Medulla oblongata (tissue), 1 donor: Measurements from ENCODE around the gene GRID1.

Source experiments
- DNase-seq: peaks from one replicate; pipeline ENCODE4 v3.0.0-alpha.2; 2015; ENCODE audit errors: extremely low spot score

Gene GRID1

GRCh38 chr10:85602713-85603112 lies 763.9 kb downstream of the GRID1 start:
- no peak for DNase-seq

DNA sequence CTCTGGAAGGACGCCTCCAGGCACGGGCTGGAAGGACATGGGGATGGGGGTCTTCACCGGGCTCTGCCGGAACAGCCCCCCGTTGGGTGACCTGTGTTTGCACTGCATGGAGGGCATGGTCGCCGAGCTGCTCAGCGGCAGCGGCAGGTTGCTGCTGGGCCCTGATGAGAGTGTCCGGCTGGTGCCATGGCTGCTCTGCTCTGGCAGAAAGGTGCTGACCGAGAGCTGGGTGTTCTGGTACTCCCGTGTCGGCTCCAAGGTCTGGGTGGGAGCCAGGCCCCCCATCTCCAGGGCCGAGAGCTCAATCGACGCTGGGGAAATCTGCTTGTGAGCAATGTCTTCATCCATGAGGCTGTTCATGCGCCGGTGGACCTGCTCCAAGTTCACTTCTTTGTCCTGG lies 764.3 kb downstream of the GRID1 start:
- DNase-seq = no peak

- DNase-seq = no peak
Observed at GRCh38 chr10:85601526-85601925, 765.1 kb downstream of the GRID1 start.

- DNase-seq = no peak
Observed at GRCh38 chr10:85600744-85601081, 765.9 kb downstream of the GRID1 start.

- DNase-seq = peak; percentile 81
Observed at GRCh38 chr10:85600026-85600743, 766.4 kb downstream of the GRID1 start.

- DNase-seq = no peak
Observed at GRCh38 chr10:85599081-85599480, 767.5 kb downstream of the GRID1 start.

DNA sequence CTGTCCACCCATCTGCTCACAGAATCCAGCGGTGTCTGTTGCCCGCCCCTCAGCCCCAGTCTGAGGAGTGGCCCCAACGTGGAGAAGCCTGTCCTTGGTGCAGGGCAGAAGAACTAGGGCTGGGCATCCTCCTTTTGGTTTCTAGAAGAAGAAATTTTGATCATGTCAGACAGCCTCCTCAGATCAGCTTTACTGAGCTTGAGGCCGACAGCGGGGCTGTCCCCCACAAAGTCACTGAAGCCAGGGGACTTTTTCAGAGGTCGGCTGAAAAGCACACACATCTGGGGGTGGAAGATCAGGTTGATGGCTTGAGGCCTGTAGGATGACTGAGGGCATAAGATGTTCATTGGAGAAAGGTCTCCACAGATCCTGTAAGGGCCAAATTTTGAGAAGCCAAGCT lies 767.9 kb downstream of the GRID1 start:
- DNase-seq = no peak

DNA sequence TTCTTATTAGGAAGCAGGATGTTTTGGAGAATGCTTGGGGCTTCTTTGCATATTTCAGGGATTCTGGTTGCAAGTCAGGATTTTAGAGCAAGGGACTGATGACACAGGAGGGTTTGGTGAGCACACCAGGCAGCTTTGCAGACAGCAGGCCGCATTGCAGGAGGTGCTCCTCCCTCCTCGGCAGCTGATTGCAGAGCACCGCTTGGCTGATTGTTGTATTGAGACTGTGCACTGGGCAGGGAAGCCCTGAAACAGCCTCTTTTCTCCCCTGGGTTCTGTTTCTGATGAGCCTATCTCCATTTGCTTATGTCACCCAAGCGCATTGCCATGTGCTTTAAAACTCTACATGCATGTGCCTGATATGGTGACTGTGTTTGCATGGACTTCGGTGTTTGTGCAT lies 769.6 kb downstream of the GRID1 start:
- DNase-seq = no peak

DNA sequence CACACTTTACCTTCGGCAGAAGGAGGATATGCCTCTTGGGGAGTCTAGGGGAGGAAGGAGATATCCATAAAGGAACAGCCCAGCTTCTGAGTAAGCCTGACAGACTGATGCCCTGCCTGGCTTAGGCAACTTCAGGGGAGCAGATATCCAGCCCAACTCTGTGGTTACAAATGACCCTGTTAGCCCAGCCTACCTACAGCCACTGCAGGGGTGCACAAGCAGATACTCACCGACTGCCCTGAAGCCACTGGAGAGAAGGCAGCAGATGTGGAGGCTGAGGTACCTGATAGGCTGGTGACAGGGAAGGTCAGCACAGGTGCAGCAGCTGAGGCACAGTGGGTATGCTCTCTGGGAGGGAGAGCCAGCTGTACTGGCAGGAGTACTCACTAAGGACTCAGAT lies 770.2 kb downstream of the GRID1 start:
- no peak for DNase-seq

- DNase-seq = no peak
Observed at GRCh38 chr10:85594239-85594638, 772.4 kb downstream of the GRID1 start.

- no peak for DNase-seq
Observed at GRCh38 chr10:85593226-85593772, 773.3 kb downstream of the GRID1 start.

- no peak for DNase-seq
Observed at GRCh38 chr10:85581371-85581770, 785.2 kb downstream of the GRID1 start.

DNA sequence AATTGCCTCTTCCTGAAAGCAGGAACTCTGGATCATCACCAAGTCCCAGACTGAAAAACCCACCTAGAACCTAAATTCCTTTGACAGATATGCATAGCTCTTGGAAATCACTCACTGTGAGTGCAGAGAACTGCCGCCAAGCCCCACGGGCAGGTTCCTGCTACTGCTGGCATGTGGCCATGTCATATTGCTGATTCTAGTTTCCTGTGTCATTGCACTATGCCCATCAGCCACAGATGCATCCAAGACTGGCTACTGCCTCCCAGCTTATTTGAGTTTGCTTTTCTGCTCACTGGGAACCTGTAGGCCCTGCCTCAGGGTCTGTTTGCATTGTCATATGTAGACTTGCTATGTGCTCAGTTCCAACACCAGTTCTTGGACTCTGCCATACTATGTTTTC lies 786.0 kb downstream of the GRID1 start:
- DNase-seq = no peak

DNA sequence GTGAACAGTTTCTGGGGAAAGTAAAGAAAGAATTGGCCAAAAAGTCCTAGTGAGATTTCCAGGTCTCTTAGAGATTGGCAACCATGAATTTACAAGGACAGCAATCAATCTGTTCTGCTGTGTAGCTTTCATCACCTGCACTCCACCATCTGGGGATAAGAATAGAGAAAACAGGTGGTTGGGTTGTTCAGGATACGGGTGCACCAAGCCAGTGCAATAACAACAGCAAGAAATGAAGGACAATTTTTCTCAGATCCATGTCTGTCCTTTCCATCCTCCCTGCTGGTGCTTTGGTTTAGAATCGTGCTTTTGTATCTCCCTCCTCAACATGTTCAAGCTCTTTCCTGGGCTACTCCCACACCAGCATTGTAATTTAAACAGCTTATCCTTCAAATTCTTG lies 787.7 kb downstream of the GRID1 start:
- DNase-seq = no peak

DNA sequence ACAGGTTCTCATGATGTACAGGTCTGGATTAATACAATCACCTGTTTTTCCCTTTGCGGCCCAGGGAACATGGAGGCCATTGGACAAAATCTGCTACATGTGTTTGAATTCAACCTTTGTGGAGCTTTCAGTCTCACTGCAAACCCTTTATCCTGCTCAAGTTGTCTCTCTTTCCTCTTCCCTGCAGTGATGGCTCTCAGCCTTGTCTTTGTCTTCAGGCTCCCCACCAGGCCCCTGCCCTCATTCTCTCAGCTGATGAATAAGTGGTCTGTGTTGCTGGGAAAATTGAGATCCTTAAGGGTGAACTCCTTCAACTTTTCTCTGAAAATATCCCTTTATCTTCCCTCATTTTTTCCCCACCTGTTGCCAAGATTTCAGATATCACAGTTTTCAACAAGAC lies 791.2 kb downstream of the GRID1 start:
- DNase-seq = no peak

DNA sequence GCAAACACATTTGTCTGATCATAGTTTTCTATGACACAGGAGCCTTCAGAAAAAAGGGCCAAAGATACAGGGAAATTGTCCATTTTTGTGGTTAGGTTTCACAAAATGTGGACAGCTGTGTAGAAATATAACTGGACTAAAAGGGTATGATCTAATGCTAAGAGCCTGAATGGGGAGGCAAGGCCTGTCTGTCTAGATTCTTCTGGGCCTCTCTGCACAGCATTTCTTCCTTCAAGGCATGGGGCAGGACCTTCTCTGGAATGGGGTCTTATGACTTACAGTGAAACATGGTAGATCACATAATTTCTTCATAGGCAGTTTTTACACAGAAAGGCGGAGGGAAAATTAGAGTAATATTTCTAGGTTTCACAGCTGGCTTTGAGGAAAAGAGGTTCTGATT lies 795.7 kb downstream of the GRID1 start:
- DNase-seq = no peak

- no peak for DNase-seq
Observed at GRCh38 chr10:85565381-85565780, 801.2 kb downstream of the GRID1 start.

- DNase-seq = no peak
Observed at GRCh38 chr10:85558533-85558932, 808.1 kb downstream of the GRID1 start.

- no peak for DNase-seq
Observed at GRCh38 chr10:85557706-85558105, 808.9 kb downstream of the GRID1 start.

DNA sequence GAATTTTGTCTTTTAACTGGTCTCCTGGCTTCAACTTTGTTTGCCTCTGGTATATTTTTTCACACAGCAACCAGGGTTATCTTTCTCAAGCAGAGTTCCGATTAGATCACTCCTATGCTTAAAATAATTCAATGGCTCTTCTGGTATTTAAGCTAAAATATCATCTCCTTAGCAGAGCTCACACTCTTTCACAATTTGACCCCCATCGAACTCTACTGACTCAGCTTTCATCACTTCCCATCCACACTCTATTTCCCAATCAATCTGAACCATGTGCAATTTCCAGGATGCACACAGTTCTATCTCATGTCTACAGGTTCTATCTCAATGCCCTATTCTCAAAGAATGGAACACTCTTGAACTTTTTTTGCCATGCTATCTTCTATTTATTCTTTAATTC lies 809.5 kb downstream of the GRID1 start:
- no peak for DNase-seq
